ENCODE data around the gene GNA14.

The GNA14 gene

DNA sequence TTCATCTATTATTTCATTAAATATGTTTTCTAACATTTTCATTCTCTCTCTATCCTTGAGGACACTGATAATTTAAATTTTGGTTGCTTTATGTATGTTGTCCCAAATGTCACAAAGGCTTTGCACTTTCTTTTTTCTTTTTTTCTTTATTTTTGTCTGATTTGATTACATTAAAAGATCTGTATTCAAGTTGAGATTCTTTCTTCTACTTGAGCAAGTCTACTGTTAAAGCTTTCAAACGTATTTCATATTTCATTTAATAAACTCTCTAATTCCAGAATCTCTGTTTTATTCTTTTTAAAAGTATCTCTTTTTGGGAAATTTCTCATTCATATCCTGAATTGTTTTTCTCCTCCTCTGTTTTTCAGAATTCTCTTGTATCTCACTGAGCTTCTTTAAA, 106.5 kb downstream of the GNA14 start:
- H3K4me1 ChIP-seq (ENCODE audit: low read depth, poor library complexity, severe bottlenecking) = no peaks in the 10 kb centered on the region
- H3K4me2 ChIP-seq = no peak overlapping the region
- no peaks in the 10 kb centered on the region for H3K79me2 ChIP-seq (ENCODE audit: insufficient read depth, low read depth)
- H3K27ac ChIP-seq = no peak overlapping the region
- no peak overlapping the region for H2AFZ ChIP-seq (ENCODE audit: low read depth)
- H3K27me3 ChIP-seq (ENCODE audit: insufficient read depth, low read depth) = no peaks in the 10 kb centered on the region
- H3K9ac ChIP-seq = no peak overlapping the region
- TF ChIP-seq CTCF (conservative IDR thresholded peaks at IDR 0.05; ENCODE audit: low read depth, low read length) = no peak
- H4K20me1 ChIP-seq (ENCODE audit: insufficient read depth) = no peaks in the 10 kb centered on the region
- no peaks in the 10 kb centered on the region for H3K36me3 ChIP-seq (ENCODE audit: insufficient read depth)
- no peak overlapping the region for H3K4me3 ChIP-seq (IDR thresholded peaks at IDR 0.05; ENCODE audit: insufficient read depth, low read depth, low read length)

GRCh38 chr9:77541055-77541454, 107.1 kb downstream of the GNA14 start:
- Histone ChIP-seq H3K9ac (no peak overlapping the region), H3K4me3 (IDR thresholded peaks at IDR 0.05; ENCODE audit: insufficient read depth, low read depth, low read length) (no peak overlapping the region), H2AFZ (ENCODE audit: low read depth) (no peak overlapping the region), H3K79me2 (ENCODE audit: insufficient read depth, low read depth) (no peaks in the 10 kb centered on the region), H3K4me2 (no peak overlapping the region), H4K20me1 (ENCODE audit: insufficient read depth) (no peaks in the 10 kb centered on the region), H3K4me1 (ENCODE audit: low read depth, poor library complexity, severe bottlenecking) (no peaks in the 10 kb centered on the region), H3K27ac (no peak overlapping the region), H3K27me3 (ENCODE audit: insufficient read depth, low read depth) (no peaks in the 10 kb centered on the region), H3K36me3 (ENCODE audit: insufficient read depth) (no peaks in the 10 kb centered on the region)
- TF ChIP-seq CTCF (conservative IDR thresholded peaks at IDR 0.05; ENCODE audit: low read depth, low read length) = no peak

GRCh38 chr9:77534376-77535057, 113.6 kb downstream of the GNA14 start:
- Histone ChIP-seq H3K4me1 (ENCODE audit: low read depth, poor library complexity, severe bottlenecking) (no peaks in the 10 kb centered on the region), H3K79me2 (ENCODE audit: insufficient read depth, low read depth) (no peaks in the 10 kb centered on the region), H3K27ac (no peak overlapping the region), H3K27me3 (ENCODE audit: insufficient read depth, low read depth) (no peaks in the 10 kb centered on the region), H3K9ac (no peak overlapping the region), H2AFZ (ENCODE audit: low read depth) (no peak overlapping the region), H3K4me3 (IDR thresholded peaks at IDR 0.05; ENCODE audit: insufficient read depth, low read depth, low read length) (no peak overlapping the region), H3K36me3 (ENCODE audit: insufficient read depth) (no peaks in the 10 kb centered on the region), H3K4me2 (no peak overlapping the region), H4K20me1 (ENCODE audit: insufficient read depth) (no peaks in the 10 kb centered on the region)
- TF ChIP-seq CTCF (conservative IDR thresholded peaks at IDR 0.05; ENCODE audit: low read depth, low read length) = no peak

DNA sequence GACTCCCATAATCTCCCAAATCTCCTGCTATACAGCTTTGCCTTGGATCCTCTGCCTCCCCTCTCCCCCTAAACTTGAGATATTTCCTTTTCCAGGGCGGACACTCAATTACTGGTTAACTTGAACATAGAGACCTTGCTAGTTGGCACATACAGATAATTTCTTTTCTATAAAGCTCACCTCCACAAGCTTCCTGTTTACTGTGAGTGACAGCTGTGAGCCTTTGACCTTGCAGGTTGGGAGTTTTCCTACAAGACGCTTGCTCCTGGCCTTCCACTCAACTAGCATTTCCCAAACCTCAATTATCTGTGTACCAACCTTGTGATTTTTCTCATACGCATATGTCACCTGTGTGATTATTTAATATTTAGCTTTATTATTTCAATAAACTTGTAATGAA, 114.5 kb downstream of the GNA14 start:
- no peak overlapping the region for H3K4me2 ChIP-seq
- H3K4me3 ChIP-seq (IDR thresholded peaks at IDR 0.05; ENCODE audit: insufficient read depth, low read depth, low read length) = no peak overlapping the region
- no peak overlapping the region for H2AFZ ChIP-seq (ENCODE audit: low read depth)
- H4K20me1 ChIP-seq (ENCODE audit: insufficient read depth) = no peaks in the 10 kb centered on the region
- no peaks in the 10 kb centered on the region for H3K4me1 ChIP-seq (ENCODE audit: low read depth, poor library complexity, severe bottlenecking)
- no peak overlapping the region for H3K9ac ChIP-seq
- no peaks in the 10 kb centered on the region for H3K36me3 ChIP-seq (ENCODE audit: insufficient read depth)
- no peak for TF ChIP-seq CTCF (conservative IDR thresholded peaks at IDR 0.05; ENCODE audit: low read depth, low read length)
- H3K27ac ChIP-seq = no peak overlapping the region
- H3K79me2 ChIP-seq (ENCODE audit: insufficient read depth, low read depth) = no peaks in the 10 kb centered on the region
- H3K27me3 ChIP-seq (ENCODE audit: insufficient read depth, low read depth) = no peaks in the 10 kb centered on the region
